HPDE6-E6E7 (cell line): Measurements from ENCODE around the gene MCF2L.

Experiments
- DNase-seq: peaks from one replicate; pipeline ENCODE4 v3.0.0; 2011; ENCODE audit warnings: missing footprints; ENCODE audit errors: extremely low spot score

MCF2L gene

DNA sequence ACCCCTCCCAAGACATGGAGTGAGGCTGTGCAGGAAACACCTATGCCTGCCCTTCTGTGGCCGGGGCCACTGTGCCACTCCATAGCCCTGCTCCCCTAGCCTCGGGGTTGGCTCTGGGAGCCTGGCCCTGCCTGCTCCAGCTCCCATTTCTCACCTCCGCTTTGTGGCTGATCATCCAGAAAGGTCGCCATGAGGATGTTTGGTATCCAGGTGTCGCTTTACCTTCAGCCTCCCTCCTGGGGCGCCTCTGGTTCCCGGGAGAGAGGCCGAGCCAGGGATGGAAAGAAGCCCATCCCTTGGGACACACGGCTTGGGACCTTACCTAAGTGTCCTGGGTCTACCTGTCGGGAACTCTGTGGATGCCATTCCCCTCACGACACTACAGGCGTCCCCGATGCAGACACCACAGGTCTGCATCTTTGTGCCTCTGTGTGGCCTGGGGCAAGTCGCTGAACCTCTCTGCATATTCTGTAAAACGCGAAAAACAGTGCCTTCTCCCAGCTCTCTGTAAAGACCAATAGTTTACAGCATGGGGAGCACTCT, 3.4 kb upstream of the MCF2L start:
- DNase-seq = no peak

DNA sequence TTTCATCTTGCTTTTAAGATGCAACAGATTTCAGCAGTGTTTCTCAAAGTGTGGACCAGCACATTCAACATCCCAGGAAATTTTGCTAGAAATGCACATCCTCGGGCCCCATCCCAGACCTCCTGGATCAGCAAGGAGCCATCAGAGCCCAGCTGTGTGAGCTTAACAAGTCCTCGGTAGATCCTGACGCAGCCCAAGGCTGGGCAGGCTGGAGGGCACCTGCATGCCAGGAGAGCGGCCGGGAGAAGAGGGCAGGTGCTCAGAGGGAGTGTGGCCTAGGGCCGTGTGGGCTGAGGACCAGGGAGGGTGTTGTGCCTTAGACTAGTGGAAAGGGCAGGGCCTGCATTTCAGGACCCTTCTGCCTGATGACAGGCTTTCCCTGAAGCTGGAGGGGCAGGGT, 2.2 kb upstream of the MCF2L start:
- DNase-seq = no peak

DNA sequence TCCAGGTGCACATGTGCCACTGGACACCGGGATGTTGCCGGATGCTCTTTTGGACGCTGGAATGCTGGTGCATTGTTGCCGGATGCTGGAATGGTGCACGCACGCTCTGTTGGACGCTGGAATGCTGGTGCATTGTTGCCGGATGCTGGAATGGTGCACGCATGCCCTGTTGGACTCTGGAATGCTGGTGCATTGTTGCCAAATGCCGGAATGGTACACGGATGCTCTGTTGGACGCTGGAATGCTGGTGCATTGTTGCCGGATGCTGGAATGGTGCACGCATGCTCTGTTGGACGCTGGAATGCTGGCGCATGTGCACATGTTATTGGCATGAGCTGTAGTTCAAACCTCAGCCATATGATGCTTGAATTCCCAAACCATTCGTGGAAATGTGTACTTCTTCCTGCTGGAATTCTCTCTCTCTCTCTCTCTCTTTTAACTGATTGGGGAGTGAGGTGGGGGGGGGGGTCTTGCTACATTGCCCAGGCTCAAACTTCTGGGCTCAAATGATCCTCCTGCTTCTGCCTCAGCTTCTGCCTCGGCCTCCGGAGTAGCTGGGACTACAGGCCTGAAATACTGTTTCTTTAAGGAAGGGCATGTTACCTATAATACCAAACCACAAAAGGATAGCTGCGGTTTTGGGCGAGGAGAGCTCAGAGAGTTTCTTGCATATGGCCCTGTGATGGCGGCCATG, 1.2 kb upstream of the MCF2L start:
- DNase-seq = no peak

DNA sequence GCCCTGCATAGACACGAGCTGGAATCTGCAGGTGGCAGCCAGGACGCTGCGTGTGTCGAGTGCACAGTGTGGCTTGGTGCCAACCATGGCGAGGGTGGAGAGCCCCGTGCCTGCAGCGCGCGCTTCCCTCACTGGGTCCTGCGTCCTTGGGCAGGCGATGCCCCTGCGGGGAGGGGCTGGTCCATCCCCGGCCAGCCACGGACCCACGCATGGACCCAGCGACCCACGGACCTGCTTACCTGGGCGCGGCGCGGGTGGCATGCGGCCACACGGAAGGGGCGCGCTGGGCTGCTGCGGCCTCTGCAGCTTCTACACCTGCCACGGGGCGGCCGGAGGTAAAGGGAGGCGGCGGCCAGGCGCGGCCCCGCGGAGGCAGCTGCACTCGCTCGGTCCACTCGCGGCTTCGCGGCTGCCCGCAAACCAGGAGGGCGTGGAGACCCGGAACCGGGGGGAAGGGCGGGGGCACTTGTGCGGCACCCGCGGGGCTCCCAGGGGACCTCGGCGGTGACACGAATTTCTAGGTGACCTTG, 569 bp upstream of the MCF2L start:
- DNase-seq = no peak

GRCh38 chr13:112969692-112970338, 801 bp downstream of the MCF2L start:
- no peak for DNase-seq

DNA sequence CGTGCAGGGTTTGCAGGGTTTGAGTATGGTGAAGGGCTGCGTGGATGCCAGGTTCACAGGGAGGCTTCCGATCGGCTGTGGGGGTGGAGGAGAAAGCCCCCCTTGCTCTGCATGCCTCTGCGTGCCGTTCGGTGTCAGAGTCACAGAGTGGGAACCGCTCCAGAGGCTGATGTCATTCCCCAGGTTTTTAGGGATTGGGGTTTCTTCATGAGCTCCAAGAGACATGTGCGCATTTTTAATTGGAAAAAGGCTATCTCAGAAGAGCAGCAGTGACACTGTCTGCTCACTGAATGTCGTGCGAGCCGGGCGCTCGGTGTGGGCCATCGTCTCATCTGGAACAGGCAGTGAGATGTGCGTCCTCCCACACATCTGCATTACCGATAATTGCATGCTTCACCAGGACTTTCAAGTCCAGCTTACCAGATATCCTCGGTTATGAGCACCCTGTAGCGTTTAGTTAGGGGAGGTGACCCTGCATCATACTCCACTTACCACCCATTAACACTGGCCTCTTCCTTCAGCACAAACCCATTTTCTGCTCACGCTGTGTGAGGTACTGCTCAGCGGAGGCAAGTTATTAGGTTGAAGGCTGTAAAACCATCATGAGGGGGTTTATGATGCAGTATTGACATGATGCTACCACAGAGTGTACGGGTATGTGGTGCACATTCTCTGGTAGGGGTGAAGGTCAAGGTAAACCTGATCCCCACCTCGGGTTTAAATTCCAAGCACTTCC, 1.7 kb downstream of the MCF2L start:
- DNase-seq = no peak

- no peak for DNase-seq
These were observed 2.3 kb downstream of the MCF2L start for GRCh38 chr13:112971288-112971643.

DNA sequence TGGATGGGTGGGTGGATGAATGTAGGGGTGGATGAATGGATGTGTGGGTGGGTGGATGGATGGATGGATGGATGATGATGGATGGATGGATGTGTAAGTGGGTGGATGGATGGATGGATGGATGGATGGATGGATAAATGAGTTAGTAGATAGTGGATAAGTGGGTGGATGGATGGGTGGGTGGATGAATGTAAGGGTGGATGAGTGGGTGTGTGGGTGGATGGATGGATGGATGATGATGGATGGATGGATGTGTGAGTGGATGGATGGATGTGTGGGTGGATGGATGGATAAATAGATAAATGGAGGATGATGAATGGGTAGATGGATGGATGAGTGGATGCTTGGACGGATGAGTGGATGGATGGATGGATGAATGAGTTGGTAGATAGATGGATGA, 3.2 kb downstream of the MCF2L start:
- DNase-seq = no peak

- no peak for DNase-seq
These were observed 4.0 kb downstream of the MCF2L start for GRCh38 chr13:112972867-112973576.

DNA sequence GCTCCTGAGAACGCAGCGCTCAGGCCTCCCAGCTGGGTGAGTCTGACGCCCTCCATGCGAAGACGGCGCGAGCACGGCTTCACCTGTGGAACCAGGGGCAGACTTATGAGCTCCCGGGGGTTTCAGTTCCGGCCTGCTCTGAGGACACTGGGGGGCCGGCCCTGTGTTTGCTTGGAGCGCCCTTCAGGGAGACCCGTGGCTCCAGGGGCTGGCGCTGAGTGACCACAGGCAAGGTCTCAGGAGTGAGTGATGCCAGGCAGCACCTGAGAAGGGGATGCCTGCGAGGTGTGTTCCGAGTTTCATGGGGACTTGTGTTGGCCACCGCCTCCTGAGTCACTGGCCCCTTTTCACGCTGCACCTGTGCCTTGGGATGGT, 4.5 kb downstream of the MCF2L start:
- no peak for DNase-seq

DNA sequence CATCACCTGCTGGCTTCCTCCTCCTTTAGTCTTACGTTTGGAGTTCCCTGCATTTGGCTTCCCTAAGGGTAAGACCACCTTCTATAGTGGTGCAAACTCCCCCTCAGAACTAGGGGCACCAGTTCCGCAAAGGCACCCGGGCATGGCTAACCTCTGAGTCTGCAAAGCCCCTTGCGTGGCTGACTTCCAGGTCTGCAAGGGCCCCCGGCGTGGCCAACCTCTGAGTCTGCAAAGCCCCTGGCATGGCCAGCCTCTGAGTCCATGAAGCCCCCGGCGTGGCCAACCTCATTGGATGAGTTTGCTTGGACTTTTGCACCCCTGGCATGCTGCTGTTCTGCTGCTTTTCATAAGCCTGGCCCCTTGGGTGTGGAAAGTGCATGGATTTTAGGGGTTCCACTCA, 5.1 kb downstream of the MCF2L start:
- no peak for DNase-seq

- no peak for DNase-seq
These were observed 5.7 kb downstream of the MCF2L start for GRCh38 chr13:112974671-112975070.

DNA sequence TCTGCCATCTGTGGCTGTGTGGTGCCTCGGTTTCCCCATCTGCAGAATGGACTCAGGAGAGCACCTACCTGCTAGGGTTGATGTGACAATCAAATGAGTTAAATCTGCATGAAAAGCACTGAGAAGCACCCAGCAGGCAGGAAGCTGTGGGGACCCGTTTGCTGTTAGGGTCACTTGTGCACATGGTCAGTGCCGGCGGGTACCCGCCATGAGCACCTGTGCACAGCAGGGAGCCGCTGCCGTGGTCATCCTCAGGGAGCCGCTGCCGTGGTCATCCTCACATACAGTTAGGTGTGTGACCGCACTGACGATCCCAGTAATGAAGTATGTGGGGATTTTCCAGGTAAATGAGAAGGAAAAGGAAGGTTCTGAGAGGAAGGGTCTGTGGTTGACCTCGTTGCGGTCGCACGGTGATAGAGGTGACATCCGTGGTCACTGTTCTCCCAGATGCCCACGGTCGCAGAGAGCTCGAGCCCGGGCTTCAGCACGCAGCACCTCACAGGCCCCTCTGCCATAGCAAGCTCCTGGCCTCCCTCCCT, 6.5 kb downstream of the MCF2L start:
- no peak for DNase-seq

GRCh38 chr13:112976526-112976925, 7.5 kb downstream of the MCF2L start:
- DNase-seq = no peak

- DNase-seq = no peak
These were observed 8.1 kb downstream of the MCF2L start for GRCh38 chr13:112977091-112977490.

- DNase-seq = no peak
These were observed 8.5 kb downstream of the MCF2L start for GRCh38 chr13:112977525-112977924.

GRCh38 chr13:112978561-112979405, 9.8 kb downstream of the MCF2L start:
- no peak for DNase-seq

GRCh38 chr13:112979406-112979902, 10.4 kb downstream of the MCF2L start:
- DNase-seq = no peak

- no peak for DNase-seq
These were observed 11.4 kb downstream of the MCF2L start for GRCh38 chr13:112980434-112980833.

DNA sequence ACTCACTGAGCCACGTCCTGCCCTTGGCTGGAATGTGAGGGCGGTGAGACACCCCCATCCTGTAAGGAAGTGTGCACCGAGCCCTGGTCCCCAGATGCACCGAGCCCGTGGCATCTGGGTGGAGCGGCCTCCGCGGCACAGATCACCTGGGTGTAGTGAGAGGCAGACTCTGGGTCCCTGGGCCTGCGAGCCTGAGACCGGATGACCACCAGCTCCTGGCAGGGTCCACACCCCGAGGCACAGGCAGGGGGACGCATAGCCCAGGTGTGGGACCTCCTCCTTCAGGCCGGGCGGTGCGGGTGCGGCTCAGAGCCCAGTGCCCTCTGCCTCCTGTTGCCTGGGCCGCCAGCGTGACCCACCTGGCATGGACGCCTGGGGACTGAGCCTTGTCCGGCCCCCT, 12.4 kb downstream of the MCF2L start:
- no peak for DNase-seq
